ENCODE data around the gene WDR44. TPM values are rescaled to one million over a fixed set of nuclear protein-coding genes. Genes with fewer than 3 reads are reported as not detected.

WDR44 gene
- total RNA-seq, 1 donor from 2014 or later: 31.1 TPM

- TF ChIP-seq CTCF (IDR thresholded peaks at IDR 0.05): no peak
- peaks cover 18% of the 10 kb centered on the region for H3K4me1 Mint-ChIP-seq (ENCODE audit: unreplicated experiment)
- peak overlapping the region; percentile 84 for H3K4me3 Mint-ChIP-seq (ENCODE audit: unreplicated experiment)
- DNase-seq (ENCODE audit: extremely low spot score, unreplicated experiment): no peak
- H3K27ac Mint-ChIP-seq (ENCODE audit: unreplicated experiment): peak overlapping the region; percentile 9
- H3K9me3 Mint-ChIP-seq (ENCODE audit: unreplicated experiment): no peaks in the 10 kb centered on the region
- H3K36me3 Mint-ChIP-seq (ENCODE audit: unreplicated experiment): no peaks in the 10 kb centered on the region
- no peaks in the 10 kb centered on the region for H3K27me3 Mint-ChIP-seq (ENCODE audit: unreplicated experiment)
These were observed 151.4 kb downstream of the WDR44 start for GRCh38 chrX:118497180-118497818.

DNA sequence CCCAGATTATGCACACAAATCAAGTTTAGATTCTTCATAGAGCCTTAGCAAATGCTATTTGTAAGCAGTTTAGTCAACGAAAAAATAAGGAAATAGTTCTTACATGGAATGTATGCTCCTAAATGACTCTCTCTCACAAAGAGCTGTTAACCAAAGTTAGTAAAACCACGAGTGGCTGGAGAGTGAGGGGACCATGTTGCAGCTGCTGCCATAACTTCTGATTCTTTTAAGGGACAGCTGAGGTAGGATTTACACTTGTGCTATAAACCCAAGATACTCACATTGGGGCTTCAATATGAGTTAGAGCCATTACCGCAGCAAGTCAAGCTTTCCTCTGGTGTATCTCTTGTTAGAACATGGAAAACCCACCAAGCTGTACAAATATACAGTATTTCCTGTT is 152.4 kb downstream of the WDR44 start:
- Mint-ChIP-seq H3K27ac (ENCODE audit: unreplicated experiment) (no peak overlapping the region), H3K27me3 (ENCODE audit: unreplicated experiment) (no peaks in the 10 kb centered on the region), H3K4me1 (ENCODE audit: unreplicated experiment) (peaks cover 18% of the 10 kb centered on the region), H3K36me3 (ENCODE audit: unreplicated experiment) (no peaks in the 10 kb centered on the region), H3K9me3 (ENCODE audit: unreplicated experiment) (no peaks in the 10 kb centered on the region), H3K4me3 (ENCODE audit: unreplicated experiment) (no peak overlapping the region)
- no peak for TF ChIP-seq CTCF (IDR thresholded peaks at IDR 0.05)
- no peak for DNase-seq (ENCODE audit: extremely low spot score, unreplicated experiment)

DNA sequence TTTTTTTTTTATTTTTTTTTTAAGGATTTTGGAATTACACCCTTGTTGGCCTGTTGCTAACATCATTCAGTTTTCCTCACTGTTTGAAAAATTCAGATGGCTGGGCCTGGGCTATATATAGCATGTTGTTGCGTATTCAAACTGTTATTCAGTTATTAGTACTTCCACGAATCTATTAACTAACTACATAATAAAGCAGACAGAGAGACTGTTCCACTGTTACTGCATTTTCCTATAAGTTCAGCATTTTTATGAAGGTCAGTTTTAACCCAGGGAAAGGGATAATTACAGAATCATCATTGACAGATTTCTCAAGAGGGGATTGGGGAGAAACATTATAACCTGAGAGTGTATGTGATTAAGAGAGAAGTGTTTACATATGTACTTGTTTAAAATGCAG is 152.8 kb downstream of the WDR44 start:
- Mint-ChIP-seq H3K4me1 (ENCODE audit: unreplicated experiment) (peaks cover 18% of the 10 kb centered on the region), H3K27me3 (ENCODE audit: unreplicated experiment) (no peaks in the 10 kb centered on the region), H3K4me3 (ENCODE audit: unreplicated experiment) (no peak overlapping the region), H3K27ac (ENCODE audit: unreplicated experiment) (no peak overlapping the region), H3K36me3 (ENCODE audit: unreplicated experiment) (no peaks in the 10 kb centered on the region), H3K9me3 (ENCODE audit: unreplicated experiment) (no peaks in the 10 kb centered on the region)
- DNase-seq (ENCODE audit: extremely low spot score, unreplicated experiment): no peak
- TF ChIP-seq CTCF (IDR thresholded peaks at IDR 0.05): no peak

DNA sequence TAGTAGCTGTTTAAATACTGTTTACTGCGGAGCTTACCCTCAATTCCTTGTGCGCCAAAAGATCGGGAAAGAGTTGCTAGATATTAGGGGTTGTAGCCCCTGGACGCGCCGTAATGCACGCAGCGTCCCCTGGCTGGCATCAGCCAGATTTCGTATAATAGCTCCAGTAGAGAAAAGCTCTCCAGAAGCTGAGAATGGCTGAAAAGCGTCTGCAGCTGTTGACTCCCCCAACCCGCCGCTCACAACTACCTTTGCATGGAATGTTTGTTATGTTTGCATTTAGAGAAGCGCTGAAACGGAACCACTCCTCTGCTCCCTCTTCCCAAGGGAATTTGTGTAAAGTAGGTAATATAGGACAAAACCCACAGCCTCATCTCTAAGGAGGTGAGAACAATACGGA is 153.4 kb downstream of the WDR44 start:
- Mint-ChIP-seq H3K9me3 (ENCODE audit: unreplicated experiment) (no peaks in the 10 kb centered on the region), H3K4me3 (ENCODE audit: unreplicated experiment) (no peak overlapping the region), H3K4me1 (ENCODE audit: unreplicated experiment) (peaks cover 18% of the 10 kb centered on the region), H3K27ac (ENCODE audit: unreplicated experiment) (no peak overlapping the region), H3K36me3 (ENCODE audit: unreplicated experiment) (no peaks in the 10 kb centered on the region), H3K27me3 (ENCODE audit: unreplicated experiment) (no peaks in the 10 kb centered on the region)
- DNase-seq (ENCODE audit: extremely low spot score, unreplicated experiment): no peak
- TF ChIP-seq CTCF (IDR thresholded peaks at IDR 0.05): no peak

Small RNA genes within 50 kb of the gene (microRNA-seq; reads per million reads assigned to microRNA genes)
- gene MIR1277 (ENCODE audit: unreplicated experiment): 237 reads per million, percentile 62 among the genes with 10 or more reads in this experiment

Other genes starting within 250 kb of the WDR44 start
- gene KLHL13, start 229.3 kb upstream of the WDR44 start, total RNA-seq: not detected in 2 replicates
- 24.8 and 27.2 TPM in 2 replicates for gene DOCK11, start 149.7 kb downstream of the WDR44 start, total RNA-seq